DOHH2 (cell line): ENCODE measurements around the gene PAQR9.

ENCODE experiments used
- H3F3A ChIP-seq: fragments of 200-600 bp; sonication (generic), shearing (Covaris generic); 2 replicates; pipeline ENCODE4 v1.6.0; 2016; ENCODE audit warnings: antibody characterized with exemption, mild to moderate bottlenecking; ENCODE audit not compliant: control insufficient read depth, insufficient read depth
- H3K27ac ChIP-seq: fragments of 200-600 bp; sonication (generic); 2 replicates; pipeline ENCODE4 v1.5.1; 2014; ENCODE audit warnings: low read depth, mild to moderate bottlenecking, low read length, moderate library complexity
- H3K27me3 ChIP-seq: fragments of 200-600 bp; sonication (generic); 2 replicates; pipeline ENCODE4 v1.6.1; 2014; ENCODE audit warnings: mild to moderate bottlenecking, low read length, mixed read lengths; ENCODE audit not compliant: control insufficient read depth
- H3K36me3 ChIP-seq: fragments of 200-600 bp; sonication (generic); 2 replicates; pipeline ENCODE4 v1.6.1; 2014; ENCODE audit warnings: mild to moderate bottlenecking, low read length, moderate library complexity, mixed read lengths; ENCODE audit not compliant: control insufficient read depth
- H3K4me1 ChIP-seq: fragments of 200-600 bp; sonication (generic); 2 replicates; pipeline ENCODE4 v1.6.1; 2014; ENCODE audit warnings: mild to moderate bottlenecking, low read length, mixed read lengths; ENCODE audit not compliant: control insufficient read depth
- H3K4me2 ChIP-seq: fragments of 200-600 bp; sonication (generic); 2 replicates; pipeline ENCODE4 v1.6.0; 2014; ENCODE audit warnings: mild to moderate bottlenecking, low read length, moderate library complexity
- H3K4me3 ChIP-seq: fragments of 200-600 bp; sonication (generic); 2 replicates; pipeline ENCODE4 v1.5.1; 2014; ENCODE audit warnings: mild to moderate bottlenecking, low read length, mixed read lengths
- H3K79me2 ChIP-seq: fragments of 200-600 bp; sonication (generic); 2 replicates; pipeline ENCODE4 v1.6.1; 2014; ENCODE audit warnings: mild to moderate bottlenecking, low read length, mixed read lengths; ENCODE audit not compliant: control insufficient read depth
- H3K9me2 ChIP-seq: fragments of 200-600 bp; sonication (generic); replicated peaks from 2 replicates; pipeline ENCODE4 v1.6.1; 2014; ENCODE audit warnings: mild to moderate bottlenecking, low read length, mixed read lengths; ENCODE audit not compliant: control insufficient read depth
- H3K9me3 ChIP-seq: fragments of 200-600 bp; sonication (generic); 2 replicates; pipeline ENCODE4 v1.6.1; 2014; ENCODE audit warnings: antibody characterized with exemption, low read length, mixed read lengths; ENCODE audit not compliant: control insufficient read depth, insufficient read depth
- H4K20me1 ChIP-seq: fragments of 200-600 bp; sonication (generic); 2 replicates; pipeline ENCODE4 v1.6.0; 2014; ENCODE audit warnings: low read depth, mild to moderate bottlenecking, antibody characterized with exemption, low read length, moderate library complexity; ENCODE audit not compliant: control insufficient read depth, insufficient read depth
- CTCF ChIP-seq: fragments of 200-600 bp; sonication (generic); IDR thresholded peaks from one replicate; pipeline ENCODE4 v1.5.1; 2014; ENCODE audit warnings: antibody characterized with exemption, mild to moderate bottlenecking, low read depth, low read length; ENCODE audit not compliant: poor library complexity, severe bottlenecking
- EZH2phosphoT487 ChIP-seq: fragments of 200-600 bp; sonication (generic); IDR thresholded peaks from 2 replicates; pipeline ENCODE4 v1.6.1; 2017; ENCODE audit warnings: borderline replicate concordance, mild to moderate bottlenecking, antibody characterized with exemption, low read length, moderate library complexity, mixed read lengths

Gene PAQR9

GRCh38 chr3:142962520-142963233 lies 797 bp downstream of the PAQR9 start:
- TF ChIP-seq EZH2phosphoT487 (no peak), CTCF (no peak)
- H3K27me3 ChIP-seq = peaks cover 18% of the 10 kb centered on the region
- no peak overlapping the region for H3K4me2 ChIP-seq
- H3K9me3 ChIP-seq = peaks cover 4% of the 10 kb centered on the region; the same call in 1 of the 2 replicates
- H3K27ac ChIP-seq = no peak overlapping the region
- H3K79me2 ChIP-seq = no peaks in the 10 kb centered on the region
- no peaks in the 10 kb centered on the region for H4K20me1 ChIP-seq
- H3K4me3 ChIP-seq = no peak overlapping the region
- no peaks in the 10 kb centered on the region for H3K9me2 ChIP-seq
- H3F3A ChIP-seq = no peaks in the 10 kb centered on the region
- no peaks in the 10 kb centered on the region for H3K36me3 ChIP-seq
- H3K4me1 ChIP-seq = no peaks in the 10 kb centered on the region

- no peaks in the 10 kb centered on the region for H3F3A ChIP-seq
- H3K79me2 ChIP-seq = no peaks in the 10 kb centered on the region
- no peak overlapping the region for H3K4me3 ChIP-seq
- peaks cover 21% of the 10 kb centered on the region for H3K27me3 ChIP-seq
- TF ChIP-seq CTCF = no peak
- TF ChIP-seq EZH2phosphoT487 = no peak
- H3K4me2 ChIP-seq = no peak overlapping the region
- H3K4me1 ChIP-seq = no peaks in the 10 kb centered on the region
- H3K27ac ChIP-seq = no peak overlapping the region
- H3K36me3 ChIP-seq = no peaks in the 10 kb centered on the region
- H3K9me3 ChIP-seq = peaks cover 4% of the 10 kb centered on the region; the same call in 1 of the 2 replicates
- H4K20me1 ChIP-seq = no peaks in the 10 kb centered on the region
- no peaks in the 10 kb centered on the region for H3K9me2 ChIP-seq
Observed at GRCh38 chr3:142962175-142962519, 1.3 kb downstream of the PAQR9 start.

- H3K4me1 ChIP-seq = no peaks in the 10 kb centered on the region
- H3K27me3 ChIP-seq = peaks cover 27% of the 10 kb centered on the region
- no peaks in the 10 kb centered on the region for H4K20me1 ChIP-seq
- no peaks in the 10 kb centered on the region for H3F3A ChIP-seq
- peaks cover 4% of the 10 kb centered on the region; the same call in 1 of the 2 replicates for H3K9me3 ChIP-seq
- no peak overlapping the region for H3K27ac ChIP-seq
- no peak overlapping the region for H3K4me2 ChIP-seq
- no peaks in the 10 kb centered on the region for H3K79me2 ChIP-seq
- H3K9me2 ChIP-seq = no peaks in the 10 kb centered on the region
- no peaks in the 10 kb centered on the region for H3K36me3 ChIP-seq
- H3K4me3 ChIP-seq = no peak overlapping the region
- TF ChIP-seq CTCF (no peak), EZH2phosphoT487 (no peak)
Observed at GRCh38 chr3:142961539-142961938, 1.9 kb downstream of the PAQR9 start.
